ENCODE results near the gene F11R.
"Not testable (repeated sequence)": the region's sequence is repeated elsewhere in the genome, so short reads cannot be mapped to it uniquely, and the experiment has no call there.

The F11R gene

GRCh38 chr1:161020509-161021164 is at the start of gene F11R:
Gene F11R (minus strand): TSS chr1:161021152. CDS start chr1:161021073, 79 bp downstream.
- DNase-seq (ENCODE audit: low read depth): no peak

- DNase-seq (ENCODE audit: low read depth): no peak
Measured at GRCh38 chr1:161069731-161070270, 48.8 kb upstream of the F11R start, which contains the start of gene ARHGAP30. Gene ARHGAP30 (minus strand): TSS chr1:161069891. CDS start chr1:161069624, 267 bp downstream.

- DNase-seq (ENCODE audit: low read depth): no peak
Measured at GRCh38 chr1:161069241-161069640, 48.3 kb upstream of the F11R start.

- no peak for DNase-seq (ENCODE audit: low read depth)
Measured at GRCh38 chr1:161068306-161069234, 47.6 kb upstream of the F11R start.

- no peak for DNase-seq (ENCODE audit: low read depth)
Measured at GRCh38 chr1:161066694-161067093, 45.7 kb upstream of the F11R start.

- not testable (repeated sequence) for DNase-seq (ENCODE audit: low read depth)
Measured at GRCh38 chr1:161065681-161066080, 44.7 kb upstream of the F11R start.

- DNase-seq (ENCODE audit: low read depth): not testable (repeated sequence)
Measured at GRCh38 chr1:161063936-161064335, 43.0 kb upstream of the F11R start.

GRCh38 chr1:161061419-161061818 is 40.5 kb upstream of the F11R start:
- DNase-seq (ENCODE audit: low read depth): no peak

GRCh38 chr1:161059293-161059692 is 38.3 kb upstream of the F11R start:
- no peak for DNase-seq (ENCODE audit: low read depth)

- DNase-seq (ENCODE audit: low read depth): no peak
Measured at GRCh38 chr1:161054805-161055204, 33.9 kb upstream of the F11R start.

- DNase-seq (ENCODE audit: low read depth): no peak
Measured at GRCh38 chr1:161054232-161054631, 33.3 kb upstream of the F11R start.

- DNase-seq (ENCODE audit: low read depth): no peak
Measured at GRCh38 chr1:161052899-161053298, 31.9 kb upstream of the F11R start.

- DNase-seq (ENCODE audit: low read depth): no peak
Measured at GRCh38 chr1:161051219-161051618, 30.3 kb upstream of the F11R start.

- DNase-seq (ENCODE audit: low read depth): no peak
Measured at GRCh38 chr1:161048949-161049722, 28.2 kb upstream of the F11R start.

- no peak for DNase-seq (ENCODE audit: low read depth)
Measured at GRCh38 chr1:161047436-161048420, 26.8 kb upstream of the F11R start.

- no peak for DNase-seq (ENCODE audit: low read depth)
Measured at GRCh38 chr1:161046605-161047228, 25.8 kb upstream of the F11R start.

- DNase-seq (ENCODE audit: low read depth): peak; percentile 77
Measured at GRCh38 chr1:161045736-161046604, 25.0 kb upstream of the F11R start, which contains the start of gene USF1. Gene USF1 (minus strand): TSS chr1:161045977. CDS start chr1:161043275, 2,702 bp downstream.

GRCh38 chr1:161044908-161045735 is 24.2 kb upstream of the F11R start:
- DNase-seq (ENCODE audit: low read depth): peak; percentile 28
